ENCODE data around the gene DAPK3.
"Not testable (repeated sequence)": the region's sequence is repeated elsewhere in the genome, so short reads cannot be mapped to it uniquely, and the experiment has no call there.

DAPK3 gene

GRCh38 chr19:3952755-3953276, 18.1 kb downstream of the DAPK3 start:
- DNase-seq, result not testable (repeated sequence)

- peak; percentile 96 for DNase-seq
Observed at GRCh38 chr19:3950871-3951861, 19.7 kb downstream of the DAPK3 start.

GRCh38 chr19:3949997-3950859, 20.7 kb downstream of the DAPK3 start:
- DNase-seq, result peak; percentile 65

DNA sequence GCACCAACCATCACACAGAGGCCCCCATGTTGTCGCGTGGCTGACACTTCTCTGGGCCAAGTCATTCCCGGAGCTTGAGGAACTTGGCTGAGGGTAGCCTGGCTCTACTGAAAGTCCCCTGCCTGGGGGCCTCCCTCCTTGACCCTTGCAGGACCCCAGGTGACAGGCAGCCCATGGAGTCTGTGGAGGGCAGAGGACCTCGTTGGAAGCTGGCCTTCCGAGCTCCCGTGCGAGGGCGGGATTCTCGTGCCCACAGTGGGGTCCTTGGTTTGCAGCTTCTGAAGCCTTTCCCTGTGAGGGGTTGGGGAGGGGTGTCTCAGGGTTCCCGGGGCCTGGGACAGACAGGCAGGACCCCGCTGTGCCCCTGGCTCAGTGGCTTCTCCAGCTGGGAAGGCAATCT, 21.6 kb downstream of the DAPK3 start:
- DNase-seq, result no peak

GRCh38 chr19:3947316-3947933, 23.5 kb downstream of the DAPK3 start:
- DNase-seq, result not testable (repeated sequence)

GRCh38 chr19:3945838-3946237, 25.1 kb downstream of the DAPK3 start:
- DNase-seq, result no peak

DNA sequence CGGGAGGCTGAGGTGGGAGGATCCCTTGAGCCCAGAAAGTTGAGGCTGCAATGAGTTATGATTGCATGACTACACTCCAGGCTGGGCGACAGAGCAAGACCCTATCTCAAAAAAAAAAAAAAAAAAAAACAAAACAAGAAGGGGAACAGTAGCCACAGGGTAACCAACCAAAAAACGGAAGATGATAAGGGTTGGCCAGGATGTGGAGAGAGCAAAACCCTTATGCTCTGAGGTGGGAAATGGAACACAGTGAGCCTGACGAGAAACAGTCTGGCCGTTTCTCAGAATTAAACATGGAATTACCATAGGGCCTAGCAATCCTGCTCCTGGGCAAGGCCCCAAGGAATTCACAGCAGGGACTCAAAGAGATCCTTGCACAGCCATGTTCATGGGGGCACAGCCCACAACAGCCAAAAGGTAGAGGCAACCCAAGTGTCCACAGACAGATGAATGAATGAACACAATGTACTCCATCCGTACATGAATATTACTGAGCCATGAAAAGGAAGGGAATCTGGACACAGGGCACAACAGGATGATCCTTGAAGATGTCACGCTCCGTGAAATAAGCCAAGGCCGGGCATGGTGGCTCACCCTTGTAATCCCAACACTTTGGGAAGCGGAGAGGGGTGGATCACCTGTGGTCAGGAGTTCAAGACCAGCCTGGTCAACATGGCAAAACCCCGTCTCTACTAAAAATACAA, 26.7 kb downstream of the DAPK3 start:
- DNase-seq, result peak; percentile 86

DNA sequence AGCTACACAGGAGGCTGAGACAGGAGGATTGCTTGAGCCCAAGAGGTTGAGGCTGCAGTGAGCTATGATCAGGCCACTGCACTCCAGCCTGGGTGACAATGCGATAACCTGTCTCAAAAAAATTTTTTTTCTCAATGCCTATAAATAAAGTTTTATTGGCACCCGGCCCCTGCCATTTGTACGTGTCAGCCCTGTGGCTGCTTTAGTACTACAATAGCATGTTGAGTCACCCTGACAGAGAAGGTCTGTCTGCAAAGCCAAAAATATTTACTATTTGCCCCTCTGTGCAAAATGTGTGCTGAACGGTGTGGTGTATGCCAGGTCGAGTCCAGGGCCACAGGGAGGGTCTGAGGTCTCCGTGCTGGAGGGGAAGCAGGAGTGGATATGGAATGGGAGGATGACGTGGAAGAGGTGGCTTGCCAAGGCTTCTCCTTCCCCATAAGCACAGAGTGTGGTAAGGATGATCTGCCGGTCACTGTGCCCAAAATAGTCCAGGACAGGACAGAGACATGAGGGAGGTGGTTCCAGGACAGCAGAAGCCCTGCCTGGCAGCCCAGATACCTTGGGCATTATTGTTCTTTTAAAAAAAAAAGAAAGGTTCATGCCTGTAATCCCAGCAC, 28.0 kb downstream of the DAPK3 start:
- DNase-seq, result peak; percentile 39

DNA sequence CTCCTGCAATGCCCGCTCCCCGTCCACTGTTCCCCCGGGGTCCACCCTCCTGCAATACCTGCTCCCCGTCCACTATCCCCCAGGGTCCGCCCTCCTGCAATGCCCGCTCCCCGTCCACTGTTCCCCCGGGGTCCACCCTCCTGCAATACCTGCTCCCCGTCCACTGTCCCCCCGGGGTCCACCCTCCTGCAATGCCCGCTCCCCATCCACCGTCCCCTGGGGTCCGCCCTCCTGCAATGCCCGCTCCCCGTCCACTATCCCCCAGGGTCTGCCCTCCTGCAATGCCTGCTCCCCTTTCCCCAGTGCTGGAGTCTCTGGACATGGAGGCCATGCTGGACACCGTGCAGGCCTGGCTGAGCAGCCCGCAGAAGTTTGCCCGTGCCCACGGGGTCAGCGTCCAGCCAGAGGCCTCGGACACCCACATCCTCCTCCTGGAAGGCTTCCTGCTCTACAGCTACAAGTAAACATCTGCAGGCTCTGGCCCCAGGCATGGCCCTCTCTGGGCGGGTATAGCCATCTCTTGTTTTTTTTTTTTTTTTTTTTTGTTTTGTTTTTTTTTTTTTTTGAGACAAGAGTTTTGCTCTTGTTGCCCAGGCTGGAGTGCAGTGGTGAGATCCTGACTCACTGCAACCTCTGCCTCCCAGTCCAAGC, 32.5 kb downstream of the DAPK3 start:
- DNase-seq, result not testable (repeated sequence)

DNA sequence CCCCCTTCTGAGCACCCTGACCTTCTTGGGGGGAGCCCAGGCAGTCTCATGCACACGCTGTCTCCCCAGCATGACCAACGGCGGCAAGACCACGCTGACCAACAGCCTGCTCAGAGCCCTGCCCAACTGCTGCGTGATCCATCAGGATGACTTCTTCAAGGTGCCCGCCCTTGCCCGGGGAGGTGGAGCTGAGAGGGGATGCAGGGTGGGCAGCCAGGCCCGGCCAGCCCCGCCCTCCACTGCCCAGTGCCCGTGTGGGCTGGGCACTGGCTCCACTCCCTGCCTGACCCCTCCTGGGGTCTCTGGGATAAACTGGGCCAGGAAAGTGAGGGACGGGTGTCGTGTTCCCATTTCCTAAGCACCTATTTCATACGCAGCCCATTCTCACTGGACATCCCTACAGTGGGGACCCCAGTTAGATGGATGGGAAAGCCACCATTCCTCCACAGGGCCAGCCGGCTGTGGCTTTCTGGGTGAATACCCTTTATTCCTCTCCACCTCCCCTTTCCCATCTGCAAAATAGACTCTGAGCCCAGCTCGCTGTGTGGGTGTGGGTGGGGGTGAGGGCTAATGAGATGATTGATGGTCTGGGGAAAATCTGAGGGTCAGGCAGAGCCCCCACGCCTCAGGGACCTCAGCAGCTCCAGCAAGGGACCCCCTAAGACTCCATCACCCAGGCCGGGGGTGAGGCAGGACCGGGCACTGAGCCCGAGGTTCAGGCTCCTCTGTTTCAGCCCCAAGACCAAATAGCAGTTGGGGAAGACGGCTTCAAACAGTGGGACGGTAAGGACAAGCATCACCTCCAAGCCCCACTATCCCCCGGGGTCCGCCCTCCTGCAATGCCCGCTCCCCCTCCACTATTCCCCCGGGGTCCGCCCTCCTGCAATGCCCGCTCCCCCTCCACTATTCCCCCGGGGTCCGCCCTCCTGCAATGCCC, 34.1 kb downstream of the DAPK3 start:
- DNase-seq, result no peak

DNA sequence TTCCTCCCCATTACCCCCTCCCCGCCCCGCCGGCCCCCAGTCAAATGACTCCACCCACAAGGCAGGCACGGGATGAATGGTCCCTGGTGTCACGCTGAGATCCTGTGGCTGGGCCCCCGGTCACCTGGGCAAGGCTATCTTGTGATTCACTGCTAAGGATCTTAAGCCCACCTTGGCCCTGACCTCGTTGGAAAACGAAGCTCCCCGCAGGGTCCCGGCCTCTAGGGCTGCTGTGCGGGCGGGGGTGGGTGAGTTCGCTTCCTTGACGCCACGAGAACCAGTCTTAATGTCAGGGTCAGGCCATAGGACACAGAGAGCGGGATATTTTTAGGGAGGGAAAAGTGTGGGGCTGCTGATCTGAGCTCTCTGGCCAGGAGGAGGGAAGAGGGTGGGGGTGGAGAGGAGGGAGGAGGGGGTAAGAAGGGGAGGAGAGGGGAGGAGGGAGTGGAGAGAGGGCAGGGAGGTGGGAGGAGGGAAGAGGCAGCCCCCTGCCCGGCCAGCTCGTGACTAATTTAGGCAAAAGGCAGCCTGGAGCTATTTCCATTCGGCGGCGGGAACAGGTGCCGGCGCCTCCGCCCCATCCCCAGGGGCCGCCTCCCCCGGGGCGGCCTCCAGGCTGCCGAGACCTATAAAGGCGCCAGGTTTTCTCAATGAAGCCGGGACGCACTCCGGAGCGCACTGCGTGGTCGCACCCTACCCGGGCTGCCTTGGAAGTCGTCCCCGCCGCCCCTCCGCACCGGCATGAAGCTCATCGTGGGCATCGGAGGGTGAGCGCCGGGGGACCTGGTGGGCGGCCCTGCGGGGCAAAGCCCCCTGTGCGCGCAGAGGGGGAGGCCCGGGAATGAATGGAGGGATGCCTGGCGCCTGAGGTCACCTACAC, 37.7 kb downstream of the DAPK3 start, which contains the start of gene NMRK2:
NMRK2 (plus strand) TSS at position 139 of the 880 bp plus-strand sequence; CDS start at position 742, 603 bp downstream.
- no peak for DNase-seq

DNA sequence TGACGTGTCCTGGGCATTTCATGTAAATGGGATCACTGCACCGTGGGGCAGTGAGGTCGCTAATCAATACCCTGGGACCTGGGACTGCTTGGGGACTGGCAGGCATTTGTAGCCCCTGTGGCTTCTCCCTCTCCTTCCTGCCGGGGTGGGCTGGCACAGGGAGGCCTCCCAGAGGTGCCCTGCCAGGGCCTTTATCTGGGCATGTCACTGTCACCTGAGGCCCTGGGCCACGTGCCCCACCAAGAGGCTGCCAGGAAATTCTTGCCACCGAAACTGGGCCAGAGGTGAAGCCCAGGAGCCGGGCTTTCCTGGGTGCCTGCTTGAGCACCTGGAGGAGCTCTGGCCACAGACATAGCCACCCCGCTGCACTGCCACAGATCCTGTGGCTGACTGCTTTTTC, 39.9 kb downstream of the DAPK3 start:
- DNase-seq, result no peak

GRCh38 chr19:3923912-3924311, 47.0 kb downstream of the DAPK3 start:
- no peak for DNase-seq

GRCh38 chr19:3923096-3923758, 47.7 kb downstream of the DAPK3 start:
- DNase-seq, result no peak

- DNase-seq, result no peak
Observed at GRCh38 chr19:3919793-3920192, 51.1 kb downstream of the DAPK3 start.

DNA sequence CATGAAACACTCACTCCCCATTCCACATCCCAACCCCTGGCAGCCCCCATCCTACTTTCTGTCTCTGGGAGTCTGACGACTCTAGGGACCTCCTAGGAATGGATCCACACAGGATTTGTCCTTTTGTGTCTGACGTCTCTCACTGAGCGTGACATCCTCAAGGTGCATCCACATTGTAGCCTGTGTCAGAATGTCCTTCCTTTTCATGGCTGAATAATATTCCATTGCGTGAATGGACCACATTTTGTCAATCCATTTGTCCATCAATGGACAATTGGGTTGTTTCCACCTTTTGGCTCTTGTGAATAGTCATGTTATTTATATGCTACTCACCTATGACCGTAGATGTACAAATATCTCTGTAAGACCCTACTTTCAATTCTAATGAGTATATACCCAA, 54.9 kb downstream of the DAPK3 start:
- DNase-seq, result no peak

- no peak for DNase-seq
Observed at GRCh38 chr19:3914199-3914598, 56.7 kb downstream of the DAPK3 start.

GRCh38 chr19:3910105-3910504, 60.8 kb downstream of the DAPK3 start:
- DNase-seq, result no peak
